Fibroblast of skin of right biceps (primary cell): ENCODE data around the gene TIMMDC1.

Experiments
- DNase-seq: peaks from one replicate; pipeline ENCODE4 v3.0.0-alpha.2; 2013

TIMMDC1 gene, protein sequence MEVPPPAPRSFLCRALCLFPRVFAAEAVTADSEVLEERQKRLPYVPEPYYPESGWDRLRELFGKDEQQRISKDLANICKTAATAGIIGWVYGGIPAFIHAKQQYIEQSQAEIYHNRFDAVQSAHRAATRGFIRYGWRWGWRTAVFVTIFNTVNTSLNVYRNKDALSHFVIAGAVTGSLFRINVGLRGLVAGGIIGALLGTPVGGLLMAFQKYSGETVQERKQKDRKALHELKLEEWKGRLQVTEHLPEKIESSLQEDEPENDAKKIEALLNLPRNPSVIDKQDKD

DNA sequence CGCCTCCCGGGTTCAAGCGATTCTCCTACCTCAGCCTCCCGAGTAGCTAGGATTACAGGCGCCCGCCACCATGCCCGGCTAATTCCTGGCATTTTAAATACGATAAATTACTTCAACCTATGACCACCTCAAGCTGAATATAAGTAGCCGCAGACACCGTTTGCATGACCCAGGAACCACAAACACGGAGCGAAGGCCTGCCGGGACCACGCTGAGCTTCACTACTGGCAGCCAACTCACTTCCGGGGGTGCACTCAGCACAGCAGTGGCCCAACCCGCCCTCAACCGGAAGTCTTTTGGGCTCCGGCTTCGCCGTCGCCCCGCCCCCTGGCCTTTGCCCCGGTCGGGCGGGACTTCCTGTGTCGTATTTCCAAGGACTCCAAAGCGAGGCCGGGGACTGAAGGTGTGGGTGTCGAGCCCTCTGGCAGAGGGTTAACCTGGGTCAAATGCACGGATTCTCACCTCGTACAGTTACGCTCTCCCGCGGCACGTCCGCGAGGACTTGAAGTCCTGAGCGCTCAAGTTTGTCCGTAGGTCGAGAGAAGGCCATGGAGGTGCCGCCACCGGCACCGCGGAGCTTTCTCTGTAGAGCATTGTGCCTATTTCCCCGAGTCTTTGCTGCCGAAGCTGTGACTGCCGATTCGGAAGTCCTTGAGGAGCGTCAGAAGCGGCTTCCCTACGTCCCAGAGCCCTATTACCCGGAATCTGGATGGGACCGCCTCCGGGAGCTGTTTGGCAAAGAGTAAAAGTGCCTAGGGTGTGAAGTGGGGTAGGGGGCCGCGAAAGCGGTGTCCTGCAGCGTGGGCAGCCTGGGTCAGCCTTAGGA lies at the start of gene TIMMDC1:
Gene TIMMDC1 (plus strand): TSS at position 362 of the 826 bp plus-strand sequence. CDS start 187 bp downstream, at position 549.
- peak; percentile 97 for DNase-seq

GRCh38 chr3:119453822-119454221 lies 44.5 kb upstream of the TIMMDC1 start:
- DNase-seq: no peak

DNA sequence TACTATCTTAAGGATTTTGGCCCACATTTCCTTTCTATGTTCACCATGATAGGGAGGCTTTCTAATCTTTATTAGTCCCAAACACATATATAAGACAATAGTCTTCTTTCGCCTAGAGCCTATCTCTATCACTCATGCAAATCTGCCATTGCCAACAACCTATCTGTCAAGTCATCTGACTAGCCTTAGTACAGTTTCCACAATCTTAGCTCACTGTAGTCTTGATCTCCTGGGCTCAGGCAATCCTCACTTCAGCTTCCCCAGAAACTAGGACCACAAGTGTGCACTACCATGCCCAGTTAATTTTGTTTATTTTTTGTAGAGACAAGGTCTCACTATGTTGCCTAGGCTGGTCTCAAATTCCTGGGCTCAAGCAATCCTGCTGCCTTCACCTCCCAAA lies 41.9 kb upstream of the TIMMDC1 start:
- DNase-seq: no peak

DNA sequence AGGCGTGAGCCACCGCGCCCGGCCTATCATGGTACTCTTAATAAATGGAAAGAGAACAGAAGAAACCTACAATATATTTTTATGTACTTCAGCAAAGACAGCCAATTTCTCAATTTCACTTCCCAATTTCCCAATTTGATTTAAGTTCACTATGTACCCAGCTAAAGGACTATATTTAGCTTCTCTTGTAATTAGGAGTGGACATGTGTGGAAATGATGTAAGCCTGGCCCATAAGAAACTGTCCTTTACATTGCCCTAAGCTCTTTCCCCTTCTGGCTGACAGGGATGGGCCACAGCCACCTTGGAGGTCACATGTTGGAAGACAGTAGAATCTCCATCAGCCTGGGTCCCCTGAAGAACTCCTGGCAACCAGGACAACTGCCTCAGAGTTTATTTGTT lies 41.1 kb upstream of the TIMMDC1 start:
- no peak for DNase-seq

GRCh38 chr3:119463171-119464169 lies 34.9 kb upstream of the TIMMDC1 start, which contains the start of gene TMEM39A:
TMEM39A (minus strand) TSS chr3:119463615; CDS start chr3:119462074, 1,541 bp downstream.
- DNase-seq: peak; percentile 98

DNA sequence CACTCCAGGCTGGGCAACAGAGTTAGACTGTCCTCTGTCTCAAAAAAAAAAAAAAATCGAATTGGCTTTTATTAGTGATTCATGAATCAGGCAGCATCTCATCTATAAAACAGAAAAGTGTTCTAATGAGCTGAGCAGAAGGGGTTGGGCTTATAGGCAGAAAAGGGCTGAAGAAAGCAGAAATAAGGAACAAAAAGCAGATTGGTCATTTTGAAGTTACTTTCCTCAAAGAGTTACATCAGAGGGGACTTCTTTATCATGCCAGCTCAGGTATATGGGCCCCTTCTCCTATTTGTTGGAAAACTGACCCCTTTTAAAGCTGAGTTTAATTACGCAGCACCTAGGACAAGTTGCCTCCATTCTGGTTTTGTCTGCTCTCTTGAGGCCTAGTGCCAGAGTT lies 30.3 kb upstream of the TIMMDC1 start:
- DNase-seq: no peak

DNA sequence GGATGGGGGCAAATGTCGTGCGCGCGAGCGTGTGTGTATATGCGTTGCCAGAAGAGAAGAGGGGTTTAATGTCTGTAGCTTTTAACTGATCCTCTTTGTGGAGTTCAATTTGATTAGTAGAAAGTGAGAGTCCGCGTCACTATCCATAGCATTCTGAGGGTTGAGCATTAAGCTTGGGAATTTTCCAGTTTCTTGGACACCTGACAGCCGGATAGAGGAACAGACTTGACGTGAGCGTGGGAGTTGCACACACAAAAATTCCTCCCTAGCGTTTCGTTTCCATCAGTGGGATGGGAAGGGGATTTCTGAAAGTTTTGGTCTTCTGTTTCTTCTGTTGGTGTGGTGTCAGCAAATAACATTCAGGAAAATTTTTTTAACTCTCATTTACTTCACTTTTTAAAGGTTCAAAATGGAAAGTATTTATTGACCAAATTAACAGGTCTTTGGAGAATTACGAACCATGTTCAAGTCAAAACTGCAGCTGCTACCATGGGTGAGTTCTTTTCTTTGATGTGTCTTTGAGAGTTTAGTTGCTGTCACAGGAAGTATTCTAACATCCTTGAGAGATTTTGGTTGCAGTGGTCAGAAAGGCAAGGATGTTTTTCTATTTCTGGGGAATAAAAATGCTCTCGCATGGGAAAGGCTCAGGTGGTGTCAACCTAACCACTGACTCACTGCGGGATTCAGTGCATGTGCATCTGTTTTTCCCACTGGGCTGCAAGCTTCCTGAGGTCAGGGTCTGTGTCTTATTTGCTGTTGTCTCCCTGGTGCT lies 28.7 kb upstream of the TIMMDC1 start:
- peak; percentile 17 for DNase-seq

DNA sequence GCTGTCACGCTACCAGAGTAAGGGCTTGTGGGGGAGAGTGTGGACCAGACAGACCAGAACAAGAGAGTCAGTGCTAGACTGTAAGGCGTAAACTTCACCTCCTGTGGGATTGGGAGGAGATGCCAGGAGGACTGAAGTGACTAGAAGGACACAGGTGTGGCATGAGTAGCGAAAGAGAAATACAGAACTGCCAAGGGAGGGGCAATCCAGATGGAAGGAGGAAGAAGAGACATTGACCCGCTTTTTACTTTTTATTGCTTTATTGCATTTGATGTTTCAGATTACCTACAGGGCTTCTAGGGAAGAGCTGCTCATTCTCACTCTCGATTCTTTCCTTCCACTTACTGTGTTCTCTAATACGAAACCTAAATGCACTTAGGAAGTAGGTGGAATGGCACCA lies 27.5 kb upstream of the TIMMDC1 start:
- no peak for DNase-seq

DNA sequence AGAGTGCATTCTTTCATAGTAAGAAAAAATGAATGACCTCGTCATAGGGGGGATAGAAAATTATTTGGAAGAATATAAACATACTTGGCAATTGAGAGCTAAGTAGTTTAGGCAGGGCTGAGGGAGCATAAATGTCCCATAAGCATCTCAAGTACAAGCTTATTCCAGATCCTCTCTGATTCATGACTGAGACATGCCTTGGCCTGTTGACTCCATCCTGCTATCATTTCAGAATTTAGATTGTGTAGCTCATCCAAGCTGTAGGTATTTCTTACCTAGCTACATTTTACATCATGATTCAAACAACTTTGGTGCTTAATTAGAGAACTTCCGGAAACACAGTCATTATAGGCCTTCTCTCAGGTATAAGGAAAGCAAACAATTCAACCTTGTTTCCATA lies 17.3 kb upstream of the TIMMDC1 start:
- DNase-seq: no peak

DNA sequence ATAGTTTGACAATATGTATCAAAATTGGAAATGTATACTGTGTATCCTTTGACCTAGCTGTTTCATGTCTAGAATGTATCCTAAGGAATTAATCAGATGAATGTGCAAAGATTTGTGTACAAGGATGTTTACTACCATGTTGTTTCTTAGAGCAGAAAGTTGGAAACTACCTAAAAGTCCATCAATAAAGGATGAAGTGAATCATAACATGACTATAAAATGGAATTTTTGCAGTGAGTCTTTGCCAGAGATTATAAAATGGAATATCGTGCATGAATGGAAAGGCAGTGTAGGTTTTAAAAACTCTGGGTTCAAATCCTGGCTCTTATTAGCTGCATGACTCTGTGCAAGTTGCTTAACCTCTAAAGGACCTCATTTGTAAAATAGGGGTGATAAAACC lies 15.2 kb upstream of the TIMMDC1 start:
- no peak for DNase-seq

GRCh38 chr3:119485563-119485962 lies 12.8 kb upstream of the TIMMDC1 start:
- DNase-seq: no peak

GRCh38 chr3:119490153-119490552 lies 8.2 kb upstream of the TIMMDC1 start:
- no peak for DNase-seq

DNA sequence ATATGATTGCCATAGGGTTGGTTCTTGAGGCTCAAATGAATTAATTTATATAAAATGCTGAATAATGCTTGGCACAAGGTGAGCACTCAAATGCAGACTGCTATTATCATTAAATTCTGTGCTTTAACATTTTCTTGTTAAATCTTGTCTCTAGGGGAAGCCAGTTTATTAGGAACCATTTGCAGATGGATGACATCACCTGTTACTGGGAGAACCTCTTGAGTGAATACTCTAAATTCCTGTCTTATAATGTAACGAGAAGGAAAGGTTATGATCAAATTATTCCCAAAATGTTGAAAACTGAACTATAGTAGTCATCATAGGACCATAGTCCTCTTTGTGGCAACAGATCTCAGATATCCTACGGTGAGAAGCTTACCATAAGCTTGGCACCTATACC lies 6.2 kb upstream of the TIMMDC1 start:
- no peak for DNase-seq

DNA sequence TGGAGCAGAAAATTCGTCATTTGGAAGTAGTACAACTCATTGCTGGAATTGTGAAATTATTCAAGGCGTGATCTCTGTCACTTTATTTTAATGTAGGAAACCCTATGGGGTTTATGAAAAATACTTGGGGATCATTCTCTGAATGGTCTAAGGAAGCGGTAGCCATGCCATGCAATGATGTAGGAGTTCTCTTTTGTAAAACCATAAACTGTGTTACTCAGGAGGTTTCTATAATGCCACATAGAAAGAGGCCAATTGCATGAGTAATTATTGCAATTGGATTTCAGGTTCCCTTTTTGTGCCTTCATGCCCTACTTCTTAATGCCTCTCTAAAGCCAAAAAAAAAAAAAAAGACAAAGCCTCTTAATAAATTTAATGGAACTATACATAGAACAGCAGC lies 5.5 kb upstream of the TIMMDC1 start:
- DNase-seq: no peak

GRCh38 chr3:119494597-119494996 lies 3.8 kb upstream of the TIMMDC1 start:
- DNase-seq: no peak

- peak; percentile 14 for DNase-seq
Observed at GRCh38 chr3:119497820-119498185, 544 bp upstream of the TIMMDC1 start.

GRCh38 chr3:119500265-119500664 lies 1.9 kb downstream of the TIMMDC1 start:
- DNase-seq: no peak

GRCh38 chr3:119500901-119501300 lies 2.6 kb downstream of the TIMMDC1 start:
- DNase-seq: no peak

DNA sequence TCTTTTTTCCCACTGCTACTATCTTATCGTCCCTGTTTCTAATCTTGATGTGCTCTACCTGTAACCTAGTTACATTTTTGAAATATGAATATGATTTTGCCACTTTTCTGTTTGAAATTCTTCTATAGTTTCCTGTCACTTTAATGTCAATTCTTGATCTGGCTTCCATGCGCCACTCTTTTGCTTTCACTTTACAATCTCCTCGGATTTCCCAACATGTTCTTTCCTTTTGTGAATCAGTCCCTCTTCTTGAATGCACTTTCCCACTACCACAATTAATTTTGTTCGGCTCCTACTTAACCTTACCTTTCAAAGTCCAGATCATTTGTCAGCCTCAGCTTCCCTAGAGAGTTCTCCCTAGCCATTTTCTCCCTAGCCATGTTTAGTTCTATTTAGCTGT lies 8.3 kb downstream of the TIMMDC1 start:
- no peak for DNase-seq

DNA sequence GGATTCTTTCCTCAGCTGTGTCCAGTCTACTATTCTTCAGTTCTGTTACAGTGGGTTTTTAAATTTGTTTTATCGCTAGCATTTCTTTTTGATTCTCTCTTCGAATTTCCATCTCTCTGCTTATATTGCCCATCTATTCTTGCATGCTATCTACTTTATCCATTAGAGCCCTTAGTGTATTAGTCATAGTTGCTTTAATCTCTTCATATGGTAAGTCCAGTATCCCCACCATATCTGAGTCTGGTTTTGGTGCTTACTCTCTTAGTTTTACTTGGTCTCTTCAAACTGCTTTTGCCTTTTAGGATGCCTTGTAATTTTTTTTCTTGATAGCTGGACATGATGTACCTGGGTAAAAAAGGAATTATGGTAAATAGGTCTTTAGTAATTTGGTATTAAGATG lies 9.1 kb downstream of the TIMMDC1 start:
- no peak for DNase-seq

DNA sequence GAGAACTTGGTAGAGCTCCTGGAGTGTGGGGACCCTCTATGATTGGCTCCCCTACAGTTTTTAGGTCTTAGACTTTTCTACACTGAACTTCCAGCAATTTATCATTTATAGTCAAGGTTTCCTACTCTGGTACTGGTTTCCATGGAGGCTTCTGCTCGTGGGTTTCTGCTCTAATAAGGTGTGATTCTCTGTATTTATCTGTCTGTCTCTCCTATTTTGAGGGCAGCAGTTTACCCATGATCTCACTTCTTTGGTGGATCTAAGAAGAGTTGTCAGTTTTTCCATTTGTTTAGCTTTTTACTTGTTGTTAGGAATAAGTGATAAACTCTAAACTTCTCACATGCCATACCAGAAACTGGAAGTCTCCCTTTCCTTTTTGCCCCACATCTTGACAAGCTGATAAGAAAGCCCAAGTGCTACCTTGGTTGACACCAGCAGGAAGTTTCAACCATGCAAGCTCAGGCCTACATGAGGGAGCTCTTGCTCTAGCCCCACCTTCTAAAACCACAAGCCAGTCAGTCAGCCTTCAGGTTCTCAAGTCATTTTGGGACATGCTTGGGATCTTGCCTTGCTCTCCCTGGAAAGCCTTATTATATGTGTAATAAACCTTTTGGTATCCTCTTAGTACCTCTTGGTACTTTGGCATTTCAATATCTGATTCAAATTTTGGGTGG lies 10.0 kb downstream of the TIMMDC1 start:
- DNase-seq: no peak

DNA sequence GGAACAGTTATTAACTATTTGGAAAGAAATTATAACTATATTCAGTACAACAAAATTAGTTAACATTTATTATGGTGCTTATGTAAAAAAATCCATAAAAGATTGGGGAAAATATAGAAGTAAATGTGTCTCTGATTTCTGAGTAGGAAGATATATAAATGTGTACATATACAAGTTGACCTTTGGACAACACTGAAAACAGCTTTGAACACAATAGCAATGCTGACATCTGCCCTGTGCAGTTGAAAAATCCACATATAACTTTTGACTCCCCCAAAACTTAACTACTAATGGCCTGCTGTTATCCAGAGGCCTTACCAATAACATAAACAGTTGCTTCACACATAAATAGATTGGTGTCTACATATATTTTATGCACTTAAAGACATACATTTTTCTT lies 12.3 kb downstream of the TIMMDC1 start:
- no peak for DNase-seq
